C1 segment of cervical spinal cord (tissue), 14 donors: ENCODE data around the gene SETD5.

Experiments used
- DNase-seq, 14 donors: peaks; one replicate each; lab custom pipeline; 2025; lab: John Stamatoyannopoulos, UW

Gene SETD5

GRCh38 chr3:9397332-9397905, at the start of gene SETD5:
Gene SETD5, plus strand, starts transcription at chr3:9397615. Its CDS starts 31,324 bp downstream, at chr3:9428939.
- DNase-seq, result peak; percentile 93 to 99 (median 98)

- no peak for DNase-seq
Observed at GRCh38 chr3:9347887-9348286, 49.5 kb upstream of the SETD5 start.

- DNase-seq, result no peak
Observed at GRCh38 chr3:9349321-9350117, 47.9 kb upstream of the SETD5 start.

GRCh38 chr3:9351709-9352126, 45.7 kb upstream of the SETD5 start:
- no peak for DNase-seq

- DNase-seq, result peak in 10 of 14 donors; percentile 2 to 47 (median 27)
Observed at GRCh38 chr3:9352917-9353752, 44.3 kb upstream of the SETD5 start.

- no peak for DNase-seq
Observed at GRCh38 chr3:9361691-9362388, 35.6 kb upstream of the SETD5 start.

GRCh38 chr3:9362731-9363530, 34.5 kb upstream of the SETD5 start, which contains the start of gene THUMPD3:
Gene THUMPD3, plus strand, starts transcription at chr3:9363054. Its CDS starts 2,015 bp downstream, at chr3:9365069.
- peak; percentile 56 to 95 (median 89) for DNase-seq

- no peak for DNase-seq
Observed at GRCh38 chr3:9369508-9369907, 27.9 kb upstream of the SETD5 start.

- DNase-seq, result no peak
Observed at GRCh38 chr3:9373465-9373864, 23.9 kb upstream of the SETD5 start.

- DNase-seq, result no peak
Observed at GRCh38 chr3:9377981-9378380, 19.4 kb upstream of the SETD5 start.

- DNase-seq, result no peak
Observed at GRCh38 chr3:9379327-9379726, 18.1 kb upstream of the SETD5 start.

- DNase-seq, result no peak
Observed at GRCh38 chr3:9380014-9380413, 17.4 kb upstream of the SETD5 start.

GRCh38 chr3:9384141-9384828, 13.1 kb upstream of the SETD5 start:
- no peak for DNase-seq

GRCh38 chr3:9385187-9386077, 12.0 kb upstream of the SETD5 start:
- DNase-seq, result no peak

- no peak for DNase-seq
Observed at GRCh38 chr3:9386078-9386459, 11.3 kb upstream of the SETD5 start.

GRCh38 chr3:9386501-9387321, 10.7 kb upstream of the SETD5 start:
- no peak for DNase-seq

- no peak for DNase-seq
Observed at GRCh38 chr3:9387322-9387655, 10.1 kb upstream of the SETD5 start.

- DNase-seq, result no peak
Observed at GRCh38 chr3:9388142-9388541, 9.3 kb upstream of the SETD5 start.
